WTC11 (cell line): ENCODE data around the gene CEACAM16.

Experiments
- CTCF ChIP-seq: fragments of 200-600 bp; IDR thresholded peaks from 2 replicates; pipeline ENCODE4 v1.8.0; 2022; ENCODE audit warnings: antibody characterized with exemption
- SP1 ChIP-seq: sonication (generic); formaldehyde crosslinking; conservative IDR thresholded peaks from 2 replicates; pipeline ENCODE4 v1.8.1; 2022; ENCODE audit warnings: missing genetic modification reagents
- TEAD4 ChIP-seq: sonication (generic); formaldehyde crosslinking; IDR thresholded peaks from 2 replicates; pipeline ENCODE4 v1.8.0; 2022; ENCODE audit warnings: mild to moderate bottlenecking, missing genetic modification reagents
- USF2 ChIP-seq: sonication (generic); formaldehyde crosslinking; IDR thresholded peaks from 2 replicates; pipeline ENCODE4 v1.8.1; 2023; ENCODE audit warnings: mild to moderate bottlenecking, missing genetic modification reagents, moderate library complexity
- ZNF232 ChIP-seq: sonication (generic); formaldehyde crosslinking; IDR thresholded peaks from 2 replicates; pipeline ENCODE4 v1.8.0; 2022; ENCODE audit warnings: mild to moderate bottlenecking, missing genetic modification reagents

GRCh38 chr19:44747739-44748425 is 48.9 kb downstream of the CEACAM16 start:
- TF ChIP-seq SP1 = no peak
- TF ChIP-seq CTCF = no peak
- TF ChIP-seq USF2 (CRISPR knock-in tag) = no peak
- TF ChIP-seq TEAD4 = no peak
- TF ChIP-seq ZNF232 (CRISPR knock-in tag) = no peak
